Measurements from ENCODE around the gene KCNIP1.

The KCNIP1 gene

GRCh38 chr5:170513856-170514525 lies 10.2 kb downstream of the KCNIP1 start:
- TF ChIP-seq EP300 (IDR thresholded peaks at IDR 0.05; ENCODE audit: borderline replicate concordance) (no peak), CEBPB (IDR thresholded peaks at IDR 0.05) (no peak), CREB1 (IDR thresholded peaks at IDR 0.05; ENCODE audit: low read depth) (no peak), ZBTB7A (IDR thresholded peaks at IDR 0.05; ENCODE audit: low read depth) (no peak)
- TF ChIP-seq, protein P1, sequence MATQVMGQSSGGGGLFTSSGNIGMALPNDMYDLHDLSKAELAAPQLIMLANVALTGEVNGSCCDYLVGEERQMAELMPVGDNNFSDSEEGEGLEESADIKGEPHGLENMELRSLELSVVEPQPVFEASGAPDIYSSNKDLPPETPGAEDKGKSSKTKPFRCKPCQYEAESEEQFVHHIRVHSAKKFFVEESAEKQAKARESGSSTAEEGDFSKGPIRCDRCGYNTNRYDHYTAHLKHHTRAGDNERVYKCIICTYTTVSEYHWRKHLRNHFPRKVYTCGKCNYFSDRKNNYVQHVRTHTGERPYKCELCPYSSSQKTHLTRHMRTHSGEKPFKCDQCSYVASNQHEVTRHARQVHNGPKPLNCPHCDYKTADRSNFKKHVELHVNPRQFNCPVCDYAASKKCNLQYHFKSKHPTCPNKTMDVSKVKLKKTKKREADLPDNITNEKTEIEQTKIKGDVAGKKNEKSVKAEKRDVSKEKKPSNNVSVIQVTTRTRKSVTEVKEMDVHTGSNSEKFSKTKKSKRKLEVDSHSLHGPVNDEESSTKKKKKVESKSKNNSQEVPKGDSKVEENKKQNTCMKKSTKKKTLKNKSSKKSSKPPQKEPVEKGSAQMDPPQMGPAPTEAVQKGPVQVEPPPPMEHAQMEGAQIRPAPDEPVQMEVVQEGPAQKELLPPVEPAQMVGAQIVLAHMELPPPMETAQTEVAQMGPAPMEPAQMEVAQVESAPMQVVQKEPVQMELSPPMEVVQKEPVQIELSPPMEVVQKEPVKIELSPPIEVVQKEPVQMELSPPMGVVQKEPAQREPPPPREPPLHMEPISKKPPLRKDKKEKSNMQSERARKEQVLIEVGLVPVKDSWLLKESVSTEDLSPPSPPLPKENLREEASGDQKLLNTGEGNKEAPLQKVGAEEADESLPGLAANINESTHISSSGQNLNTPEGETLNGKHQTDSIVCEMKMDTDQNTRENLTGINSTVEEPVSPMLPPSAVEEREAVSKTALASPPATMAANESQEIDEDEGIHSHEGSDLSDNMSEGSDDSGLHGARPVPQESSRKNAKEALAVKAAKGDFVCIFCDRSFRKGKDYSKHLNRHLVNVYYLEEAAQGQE (IDR thresholded peaks at IDR 0.05; ENCODE audit: low read depth) = no peak

- TF ChIP-seq CREB1 (IDR thresholded peaks at IDR 0.05; ENCODE audit: low read depth) (no peak), TCF12 (IDR thresholded peaks at IDR 0.05; ENCODE audit: low read depth) (no peak)
- TF ChIP-seq, protein P1 (IDR thresholded peaks at IDR 0.05; ENCODE audit: low read depth) = no peak
These were observed 13.6 kb downstream of the KCNIP1 start for GRCh38 chr5:170517411-170517810.

DNA sequence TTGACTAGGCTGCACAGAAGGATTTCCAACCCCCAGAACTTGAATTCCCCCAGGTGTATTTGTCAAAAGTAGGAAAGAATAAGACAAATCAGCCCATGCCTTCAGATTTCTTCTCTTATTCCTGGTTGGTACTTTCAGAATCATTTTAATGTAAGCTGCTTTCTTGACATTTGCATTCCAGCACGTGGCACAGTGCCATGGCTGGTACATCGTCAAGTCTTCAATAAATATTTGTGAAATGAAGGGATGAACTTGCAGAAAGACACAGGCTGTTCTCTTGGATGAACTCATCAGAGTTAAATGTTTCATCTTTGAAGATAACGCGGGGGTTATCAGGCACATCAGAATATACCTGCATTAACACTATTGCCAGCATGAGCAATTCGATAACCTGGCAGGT lies 14.5 kb downstream of the KCNIP1 start:
- TF ChIP-seq TCF12 (IDR thresholded peaks at IDR 0.05; ENCODE audit: low read depth) (no peak), ZBTB7A (IDR thresholded peaks at IDR 0.05; ENCODE audit: low read depth) (no peak), MAX (IDR thresholded peaks at IDR 0.05) (no peak), TAF1 (IDR thresholded peaks at IDR 0.05; ENCODE audit: low read depth) (no peak), TEAD4 (IDR thresholded peaks at IDR 0.05) (no peak), CEBPB (IDR thresholded peaks at IDR 0.05) (no peak), FOXM1 (IDR thresholded peaks at IDR 0.05; ENCODE audit: borderline replicate concordance, low read depth) (no peak), YY1 (IDR thresholded peaks at IDR 0.05; ENCODE audit: low read depth) (no peak)
- TF ChIP-seq, protein P1 (IDR thresholded peaks at IDR 0.05; ENCODE audit: low read depth) = no peak
- TF ChIP-seq, protein P2, sequence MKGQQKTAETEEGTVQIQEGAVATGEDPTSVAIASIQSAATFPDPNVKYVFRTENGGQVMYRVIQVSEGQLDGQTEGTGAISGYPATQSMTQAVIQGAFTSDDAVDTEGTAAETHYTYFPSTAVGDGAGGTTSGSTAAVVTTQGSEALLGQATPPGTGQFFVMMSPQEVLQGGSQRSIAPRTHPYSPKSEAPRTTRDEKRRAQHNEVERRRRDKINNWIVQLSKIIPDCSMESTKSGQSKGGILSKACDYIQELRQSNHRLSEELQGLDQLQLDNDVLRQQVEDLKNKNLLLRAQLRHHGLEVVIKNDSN (IDR thresholded peaks at IDR 0.05) = no peak

DNA sequence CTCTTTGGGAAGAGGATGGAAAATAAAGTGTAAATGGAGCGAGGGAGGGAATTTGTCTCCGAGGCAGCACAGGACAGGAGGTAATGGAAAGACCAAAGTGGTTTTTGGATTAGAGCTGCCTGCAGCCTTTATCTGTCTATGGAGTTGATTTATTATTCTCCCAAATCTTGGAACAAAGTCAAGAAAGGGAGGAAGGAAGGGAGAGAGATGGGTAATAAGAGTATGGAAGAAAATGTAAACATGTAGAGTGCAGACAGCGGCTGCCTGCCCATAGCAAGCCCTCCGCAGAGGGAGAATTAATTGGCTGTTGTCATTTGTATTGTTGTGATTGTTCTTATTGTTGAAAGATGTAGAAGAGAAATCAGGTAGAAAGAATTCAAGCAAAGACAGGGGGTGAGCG lies 15.7 kb downstream of the KCNIP1 start:
- TF ChIP-seq EGR1 (IDR thresholded peaks at IDR 0.05) (no peak), CREB1 (IDR thresholded peaks at IDR 0.05; ENCODE audit: low read depth) (no peak), ZBTB7A (IDR thresholded peaks at IDR 0.05; ENCODE audit: low read depth) (no peak), RAD21 (IDR thresholded peaks at IDR 0.05; ENCODE audit: low read depth) (no peak), FOXM1 (IDR thresholded peaks at IDR 0.05; ENCODE audit: borderline replicate concordance, low read depth) (no peak), CEBPB (IDR thresholded peaks at IDR 0.05) (no peak), EP300 (IDR thresholded peaks at IDR 0.05; ENCODE audit: borderline replicate concordance) (no peak), TAF1 (IDR thresholded peaks at IDR 0.05; ENCODE audit: low read depth) (no peak)
- TF ChIP-seq, protein P1 (IDR thresholded peaks at IDR 0.05; ENCODE audit: low read depth) = no peak

Data from Ishikawa (cell line).